GM18868 (cell line): ENCODE data around the gene CPSF4L.

ENCODE experiments used
- ATAC-seq: cut with Tn5 transposase; IDR thresholded peaks from one replicate; pipeline ENCODE4 v1.9.1; 2021; ENCODE audit warnings: mild to moderate bottlenecking, moderate library complexity; ENCODE audit not compliant: unreplicated experiment

CPSF4L gene

GRCh38 chr17:73290399-73291259 is 28.9 kb upstream of the CPSF4L start:
- peak; percentile 41 for ATAC-seq

GRCh38 chr17:73289549-73290254 is 28.0 kb upstream of the CPSF4L start:
- no peak for ATAC-seq

GRCh38 chr17:73288534-73289302 is 27.0 kb upstream of the CPSF4L start:
- ATAC-seq, result no peak

GRCh38 chr17:73286863-73287296 is 25.2 kb upstream of the CPSF4L start:
- ATAC-seq, result no peak

- ATAC-seq, result no peak
These were observed 24.5 kb upstream of the CPSF4L start for GRCh38 chr17:73285916-73286862.

- ATAC-seq, result no peak
These were observed 23.9 kb upstream of the CPSF4L start for GRCh38 chr17:73285603-73285908.

- no peak for ATAC-seq
These were observed 23.4 kb upstream of the CPSF4L start for GRCh38 chr17:73284906-73285602.

GRCh38 chr17:73284354-73284753 is 22.7 kb upstream of the CPSF4L start:
- no peak for ATAC-seq

- ATAC-seq, result no peak
These were observed 22.2 kb upstream of the CPSF4L start for GRCh38 chr17:73283841-73284282.

GRCh38 chr17:73283250-73283649 is 21.6 kb upstream of the CPSF4L start:
- no peak for ATAC-seq

GRCh38 chr17:73282629-73283028 is 20.9 kb upstream of the CPSF4L start:
- ATAC-seq, result no peak

GRCh38 chr17:73281928-73282327 is 20.2 kb upstream of the CPSF4L start:
- peak; percentile 96 for ATAC-seq

GRCh38 chr17:73280191-73280590 is 18.5 kb upstream of the CPSF4L start:
- ATAC-seq, result no peak

GRCh38 chr17:73279704-73280103 is 18.0 kb upstream of the CPSF4L start:
- ATAC-seq, result no peak

- ATAC-seq, result no peak
These were observed 17.1 kb upstream of the CPSF4L start for GRCh38 chr17:73278465-73279453.

- ATAC-seq, result no peak
These were observed 16.4 kb upstream of the CPSF4L start for GRCh38 chr17:73278049-73278464.

- ATAC-seq, result no peak
These were observed 12.8 kb upstream of the CPSF4L start for GRCh38 chr17:73274490-73274889.

- ATAC-seq, result no peak
These were observed 11.2 kb upstream of the CPSF4L start for GRCh38 chr17:73272906-73273218.

- peak; percentile 99 for ATAC-seq
These were observed 9.4 kb upstream of the CPSF4L start for GRCh38 chr17:73271072-73271471.
